Measurements from ENCODE around the gene TSHZ2. TPM values are rescaled to one million over a fixed set of nuclear protein-coding genes. Genes with fewer than 3 reads are reported as not detected.
"Not testable (repeated sequence)": the region's sequence is repeated elsewhere in the genome, so short reads cannot be mapped to it uniquely, and the experiment has no call there.

TSHZ2 gene
- polyA plus RNA-seq, 4 donors: 11.0 to 14.5 (median 14.3) TPM

- DNase-seq (ENCODE audit: low read depth in 4 of 4, low spot score in 2 of 4): no peak
Measured at GRCh38 chr20:53513489-53514298, 541.5 kb downstream of the TSHZ2 start.

- DNase-seq (ENCODE audit: low read depth in 4 of 4, low spot score in 2 of 4): no peak
Measured at GRCh38 chr20:53515749-53516148, 543.6 kb downstream of the TSHZ2 start.

GRCh38 chr20:53517146-53517545 is 545.0 kb downstream of the TSHZ2 start:
- DNase-seq (ENCODE audit: low read depth in 4 of 4, low spot score in 2 of 4): no peak

- DNase-seq (ENCODE audit: low read depth in 4 of 4, low spot score in 2 of 4): not testable (repeated sequence)
Measured at GRCh38 chr20:53521421-53521820, 549.3 kb downstream of the TSHZ2 start.

- no peak for DNase-seq (ENCODE audit: low read depth in 4 of 4, low spot score in 2 of 4)
Measured at GRCh38 chr20:53522026-53522425, 549.9 kb downstream of the TSHZ2 start.

- DNase-seq (ENCODE audit: low read depth in 4 of 4, low spot score in 2 of 4): no peak
Measured at GRCh38 chr20:53522696-53523095, 550.5 kb downstream of the TSHZ2 start.

- not testable (repeated sequence) for DNase-seq (ENCODE audit: low read depth in 4 of 4, low spot score in 2 of 4)
Measured at GRCh38 chr20:53523615-53524014, 551.5 kb downstream of the TSHZ2 start.

GRCh38 chr20:53524589-53525312 is 552.6 kb downstream of the TSHZ2 start:
- no peak for DNase-seq (ENCODE audit: low read depth in 4 of 4, low spot score in 2 of 4)

GRCh38 chr20:53527196-53527595 is 555.0 kb downstream of the TSHZ2 start:
- no peak for DNase-seq (ENCODE audit: low read depth in 4 of 4, low spot score in 2 of 4)

GRCh38 chr20:53529658-53530057 is 557.5 kb downstream of the TSHZ2 start:
- no peak for DNase-seq (ENCODE audit: low read depth in 4 of 4, low spot score in 2 of 4)

GRCh38 chr20:53530440-53530839 is 558.3 kb downstream of the TSHZ2 start:
- no peak for DNase-seq (ENCODE audit: low read depth in 4 of 4, low spot score in 2 of 4)

- not testable (repeated sequence) for DNase-seq (ENCODE audit: low read depth in 4 of 4, low spot score in 2 of 4)
Measured at GRCh38 chr20:53532654-53533312, 560.6 kb downstream of the TSHZ2 start.

- no peak for DNase-seq (ENCODE audit: low read depth in 4 of 4, low spot score in 2 of 4)
Measured at GRCh38 chr20:53533500-53533899, 561.3 kb downstream of the TSHZ2 start.

GRCh38 chr20:53534037-53534436 is 561.9 kb downstream of the TSHZ2 start:
- no peak for DNase-seq (ENCODE audit: low read depth in 4 of 4, low spot score in 2 of 4)

GRCh38 chr20:53535878-53536277 is 563.7 kb downstream of the TSHZ2 start:
- DNase-seq (ENCODE audit: low read depth in 4 of 4, low spot score in 2 of 4): no peak

- DNase-seq (ENCODE audit: low read depth in 4 of 4, low spot score in 2 of 4): not testable (repeated sequence)
Measured at GRCh38 chr20:53536382-53536781, 564.2 kb downstream of the TSHZ2 start.

GRCh38 chr20:53539516-53539915 is 567.4 kb downstream of the TSHZ2 start:
- DNase-seq (ENCODE audit: low read depth in 4 of 4, low spot score in 2 of 4): no peak
